Chondrocyte (in vitro differentiated cells): Measurements from ENCODE around the gene MAT2A. TPM values are rescaled to one million over a fixed set of nuclear protein-coding genes. Genes with fewer than 3 reads are reported as not detected.

Experiments used
- DNase-seq: peaks from one replicate; pipeline ENCODE4 v3.0.0; 2021; ENCODE audit warnings: mixed read lengths, low spot score
- H3K27ac Mint-ChIP-seq: one replicate; pipeline ENCODE4 v1.8.0; 2021; ENCODE audit warnings: mild to moderate bottlenecking, moderate library complexity, mixed read lengths; ENCODE audit not compliant: unreplicated experiment
- H3K27me3 Mint-ChIP-seq: 2 replicates; pipeline ENCODE4 v1.8.0; 2021; ENCODE audit warnings: low read depth, mixed read lengths
- H3K36me3 Mint-ChIP-seq: 2 replicates; pipeline ENCODE4 v1.8.0; 2021; ENCODE audit warnings: low read depth, mixed read lengths
- H3K4me1 Mint-ChIP-seq: 2 replicates; pipeline ENCODE4 v1.8.0; 2021; ENCODE audit warnings: low read depth, mild to moderate bottlenecking, mixed read lengths
- H3K4me3 Mint-ChIP-seq: one replicate; pipeline ENCODE4 v1.8.0; 2021; ENCODE audit warnings: mild to moderate bottlenecking, moderate library complexity, mixed read lengths; ENCODE audit not compliant: unreplicated experiment
- H3K9me3 Mint-ChIP-seq: 2 replicates; pipeline ENCODE4 v1.8.0; 2021; ENCODE audit warnings: low read depth, mixed read lengths
- CTCF ChIP-seq: fragments of 200-600 bp; sonication (generic); IDR thresholded peaks from 2 replicates; pipeline ENCODE4 v1.5.0; 2021; ENCODE audit warnings: antibody characterized with exemption, mild to moderate bottlenecking, moderate library complexity
- total RNA-seq: library from RNA; stranded (reverse); gene quantifications from 3 replicates; pipeline ENCODE4 v1.2.1, GENCODE V29; 2021

The MAT2A gene
- total RNA-seq, 1 donor from 2014 or later: 155 TPM

DNA sequence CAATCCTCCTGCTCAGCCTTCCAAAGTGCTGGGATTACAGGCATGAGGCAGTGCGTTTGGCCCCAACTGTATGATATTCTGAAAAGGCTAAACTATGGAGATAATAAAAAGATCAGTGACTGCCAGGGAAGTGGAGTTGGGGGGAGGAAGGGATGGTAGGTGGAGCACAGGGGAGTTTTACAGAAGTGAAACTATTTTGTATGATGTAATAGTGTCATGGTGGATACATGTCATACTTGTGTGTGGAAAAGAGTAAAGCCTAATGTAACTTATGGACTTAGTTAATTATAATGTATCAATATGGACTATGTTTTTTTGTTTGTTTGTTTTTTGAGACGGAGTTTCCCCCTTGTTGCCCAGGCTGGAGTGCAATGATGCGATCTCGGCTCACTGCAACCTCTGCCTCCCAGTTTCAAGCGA lies 25.2 kb downstream of the MAT2A start:
- no peaks in the 10 kb centered on the region for H3K36me3 Mint-ChIP-seq
- no peak for TF ChIP-seq CTCF
- H3K27ac Mint-ChIP-seq: no peak overlapping the region
- no peak for DNase-seq
- no peak overlapping the region for H3K4me3 Mint-ChIP-seq
- no peaks in the 10 kb centered on the region for H3K27me3 Mint-ChIP-seq
- peaks cover 23% of the 10 kb centered on the region for H3K4me1 Mint-ChIP-seq
- H3K9me3 Mint-ChIP-seq: no peaks in the 10 kb centered on the region

DNA sequence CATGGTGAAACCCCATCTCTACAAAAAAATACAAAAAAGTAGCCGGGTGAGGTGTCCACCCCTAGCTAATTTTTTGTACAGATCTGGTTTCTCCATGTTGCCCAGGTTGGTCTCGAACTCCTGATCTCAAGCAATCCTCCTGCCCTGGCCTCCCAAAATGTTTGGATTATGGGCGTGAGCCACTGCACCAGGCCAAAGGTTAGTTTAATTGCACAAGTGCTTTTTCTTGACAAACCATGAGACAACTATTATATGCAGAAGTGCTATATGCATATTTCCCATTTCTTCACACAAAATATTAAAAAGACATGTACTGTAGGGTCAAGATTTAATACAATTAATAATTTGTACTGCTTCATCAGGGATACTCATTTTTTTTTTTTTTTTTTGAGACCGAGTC lies 27.3 kb downstream of the MAT2A start:
- Mint-ChIP-seq H3K4me1 (peaks cover 5% of the 10 kb centered on the region), H3K36me3 (no peaks in the 10 kb centered on the region), H3K4me3 (no peak overlapping the region), H3K9me3 (no peaks in the 10 kb centered on the region), H3K27ac (no peak overlapping the region), H3K27me3 (peaks cover 11% of the 10 kb centered on the region)
- TF ChIP-seq CTCF: no peak
- DNase-seq: no peak

- Mint-ChIP-seq H3K4me1 (peaks cover 20% of the 10 kb centered on the region), H3K27me3 (peaks cover 14% of the 10 kb centered on the region), H3K36me3 (no peaks in the 10 kb centered on the region), H3K9me3 (no peaks in the 10 kb centered on the region), H3K27ac (no peak overlapping the region), H3K4me3 (no peak overlapping the region)
- DNase-seq: no peak
- no peak for TF ChIP-seq CTCF
Measured at GRCh38 chr2:85575739-85576138, 36.8 kb downstream of the MAT2A start.

DNA sequence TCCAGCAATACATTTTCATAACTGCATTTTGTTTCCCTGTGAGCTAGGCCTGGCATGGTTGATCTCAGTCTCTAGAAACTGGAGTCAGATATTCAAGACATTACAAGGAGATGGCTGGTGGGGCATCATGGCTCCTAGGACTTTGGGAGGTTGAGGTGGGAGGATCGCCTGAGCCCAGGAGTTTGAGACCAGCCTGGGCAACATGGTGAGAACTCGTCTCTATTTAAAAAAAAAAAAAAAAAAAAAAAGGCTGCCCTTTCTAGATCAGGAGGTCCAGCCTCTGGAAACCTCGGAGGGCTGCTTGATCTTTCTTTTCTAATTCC lies 38.1 kb downstream of the MAT2A start:
- Mint-ChIP-seq H3K36me3 (no peaks in the 10 kb centered on the region), H3K4me3 (no peak overlapping the region), H3K4me1 (peaks cover 20% of the 10 kb centered on the region), H3K27me3 (peaks cover 8% of the 10 kb centered on the region), H3K27ac (no peak overlapping the region), H3K9me3 (no peaks in the 10 kb centered on the region)
- no peak for DNase-seq
- TF ChIP-seq CTCF: no peak

GRCh38 chr2:85577386-85578242 lies 38.6 kb downstream of the MAT2A start, which contains the start of gene VAMP8:
Gene VAMP8 (plus strand): TSS chr2:85577586. CDS start chr2:85577647, 61 bp downstream.
- Mint-ChIP-seq H3K4me3 (no peak within 1 kb of the TSS), H3K4me1 (peaks cover 20% of the 10 kb centered on the region), H3K36me3 (no peaks in the 10 kb centered on the region), H3K27ac (peak within 1 kb of the TSS; percentile 49), H3K27me3 (peaks cover 5% of the 10 kb centered on the region), H3K9me3 (no peaks in the 10 kb centered on the region)
- DNase-seq: no peak
- no peak for TF ChIP-seq CTCF
